IMR-90 (cell line): ENCODE results near the gene RGPD3. TPM values are rescaled to one million over a fixed set of nuclear protein-coding genes. Genes with fewer than 3 reads are reported as not detected.

ENCODE experiments used
- ATAC-seq: fragments of 200-7000 bp; cut with Tn5 transposase; 2 replicates; pipeline ENCODE4 v1.9.1; 2020; ENCODE audit warnings: low read depth, mild to moderate bottlenecking, moderate library complexity
- BruUV-seq: library from RNA; stranded (reverse); fragments of 400-500 nt; replicated peaks from 2 replicates; lab custom pipeline; 2021; lab: Mats Ljungman, UMichigan
- CTCF ChIA-PET: fragments of 300-600 bp; formaldehyde crosslinking; extraction: SDS; loops from one replicate; lab custom pipeline; 2021; ENCODE audit warnings: antibody characterized with exemption; lab: Yijun Ruan, JAX
- POLR2A ChIA-PET: fragments of 300-600 bp; sonication (Branson Sonifier 250); formaldehyde crosslinking; loops from one replicate; lab custom pipeline; 2022; ENCODE audit warnings: antibody characterized with exemption; ENCODE audit not compliant: unreplicated experiment; lab: Charles Lee
- DNase-seq: peaks from one replicate; pipeline ENCODE4 v3.0.0; 2013
- H2AFZ ChIP-seq: replicated peaks from 2 replicates; pipeline ENCODE3; 2013; ENCODE audit warnings: low read length, mild to moderate bottlenecking; ENCODE audit not compliant: poor library complexity
- H2AK5ac ChIP-seq: 2 replicates; pipeline ENCODE4 v1.6.1; 2013; ENCODE audit warnings: low read depth, low read length, inconsistent platforms
- H2AK9ac ChIP-seq: replicated peaks from 2 replicates; pipeline ENCODE3; 2013; ENCODE audit warnings: mild to moderate bottlenecking, low read depth, low read length, moderate library complexity; ENCODE audit not compliant: poor library complexity
- H2BK120ac ChIP-seq: 2 replicates; pipeline ENCODE4 v1.6.1; 2013; ENCODE audit warnings: low read depth, low read length, inconsistent platforms
- H2BK15ac ChIP-seq: 3 replicates; pipeline ENCODE4 v1.6.1; 2013; ENCODE audit warnings: low read depth, low read length, inconsistent platforms
- H2BK20ac ChIP-seq: 2 replicates; pipeline ENCODE4 v1.6.1; 2013; ENCODE audit warnings: low read depth, mild to moderate bottlenecking, inconsistent platforms, low read length, moderate library complexity
- H2BK5ac ChIP-seq: 2 replicates; pipeline ENCODE4 v1.6.1; 2013; ENCODE audit warnings: mild to moderate bottlenecking, low read depth, low read length, inconsistent platforms; ENCODE audit not compliant: poor library complexity, severe bottlenecking
- H3K14ac ChIP-seq: replicated peaks from 2 replicates; pipeline ENCODE4 v1.6.1; 2013; ENCODE audit warnings: low read depth, low read length, inconsistent platforms
- H3K18ac ChIP-seq: 2 replicates; pipeline ENCODE4 v1.6.1; 2013; ENCODE audit warnings: low read depth, low read length, control low read depth
- H3K23ac ChIP-seq: 2 replicates; pipeline ENCODE4 v1.6.1; 2013; ENCODE audit warnings: low read depth, low read length, inconsistent platforms
- H3K27ac ChIP-seq: 2 replicates; pipeline ENCODE4 v1.5.1; 2013; ENCODE audit warnings: mild to moderate bottlenecking, control low read depth, low read length; ENCODE audit not compliant: insufficient read depth
- H3K27me3 ChIP-seq: 2 replicates; pipeline ENCODE4 v1.6.1; 2013; ENCODE audit warnings: low read length; ENCODE audit not compliant: control insufficient read depth, insufficient read depth
- H3K36me3 ChIP-seq: 2 replicates; pipeline ENCODE4 v1.6.1; 2013; ENCODE audit warnings: low read length, mixed read lengths; ENCODE audit not compliant: control insufficient read depth, insufficient read depth
- H3K4ac ChIP-seq: 2 replicates; pipeline ENCODE4 v1.6.1; 2013; ENCODE audit warnings: low read depth, low read length, inconsistent platforms
- H3K4me1 ChIP-seq: 2 replicates; pipeline ENCODE4 v1.6.1; 2013; ENCODE audit warnings: low read length, mixed read lengths; ENCODE audit not compliant: control insufficient read depth, insufficient read depth
- H3K4me2 ChIP-seq: 2 replicates; pipeline ENCODE4 v1.6.1; 2013; ENCODE audit warnings: low read depth, mild to moderate bottlenecking, control low read depth, low read length, moderate library complexity
- H3K4me3 ChIP-seq: 2 replicates; pipeline ENCODE4 v1.5.1; 2013; ENCODE audit warnings: low read depth, mild to moderate bottlenecking, control low read depth, low read length, moderate library complexity; ENCODE audit not compliant: insufficient read depth
- H3K56ac ChIP-seq: 2 replicates; pipeline ENCODE4 v1.6.1; 2013; ENCODE audit warnings: low read length, inconsistent platforms; ENCODE audit not compliant: insufficient read depth; ENCODE audit errors: extremely low read depth
- H3K79me1 ChIP-seq, 2 experiments: 2 replicates each; pipeline ENCODE4 v1.6.1; 2013; ENCODE audit warnings: low read length in 2 of 2, inconsistent platforms in 1 of 2, low read depth in 1 of 2
- H3K9ac ChIP-seq: 2 replicates; pipeline ENCODE4 v1.6.1; 2013; ENCODE audit warnings: low read depth, low read length, control low read depth
- H3K9me1 ChIP-seq: 2 replicates; pipeline ENCODE4 v1.6.1; 2013; ENCODE audit warnings: low read length, inconsistent platforms; ENCODE audit not compliant: insufficient read depth
- H3K9me3 ChIP-seq: 2 replicates; pipeline ENCODE4 v1.6.1; 2013; ENCODE audit warnings: low read length; ENCODE audit not compliant: control insufficient read depth, insufficient read depth
- H4K20me1 ChIP-seq: 2 replicates; pipeline ENCODE4 v1.6.1; 2013; ENCODE audit warnings: low read length, inconsistent platforms; ENCODE audit not compliant: insufficient read depth
- H4K5ac ChIP-seq: 2 replicates; pipeline ENCODE4 v1.6.1; 2013; ENCODE audit warnings: mild to moderate bottlenecking, low read depth, low read length, control low read depth
- H4K8ac ChIP-seq, 2 experiments: 2 replicates each; pipeline ENCODE4 v1.6.1; 2013; ENCODE audit warnings: low read depth in 2 of 2, low read length in 2 of 2, control low read depth in 1 of 2, inconsistent platforms in 1 of 2
- H4K91ac ChIP-seq: 2 replicates; pipeline ENCODE4 v1.6.1; 2013; ENCODE audit warnings: low read depth, low read length, inconsistent platforms; ENCODE audit not compliant: insufficient read depth
- CHD1 ChIP-seq: IDR thresholded peaks from 2 replicates; pipeline ENCODE4 v1.6.1; 2012; ENCODE audit warnings: low read depth, low read length, improper control_type of control experiment
- RFX5 ChIP-seq: IDR thresholded peaks from 2 replicates; pipeline ENCODE4 v1.8.0; 2012; ENCODE audit warnings: low read depth, mild to moderate bottlenecking, low read length, moderate library complexity
- WGBS, 2 experiments: methylation state at CpG; one replicate each; pipeline versions ENCODE4 v1.1.5 to v1.1.7; 2013; ENCODE audit warnings: missing lambda C conversion rate in 2 of 2; ENCODE audit not compliant: insufficient read length in 1 of 2; ENCODE audit errors: extremely low coverage in 2 of 2; 5-methylcytosine and 5-hydroxymethylcytosine counted together
- dilution Hi-C: fragments of 300-500 bp; cut with HindIII; formaldehyde crosslinking; loops from one replicate; pipeline ENCODE4 v1.14.3; 2018; ENCODE audit warnings: low sequenced_read_pairs; ENCODE audit not compliant: unreplicated experiment
- in situ Hi-C: fragments of 300-500 bp; cut with MboI; formaldehyde crosslinking; loops from 3 replicates; pipeline ENCODE4 v1.14.3; 2019; ENCODE audit warnings: low sequenced_read_pairs, inconsistent platforms, mixed read lengths
- intact Hi-C: fragments of 100-400 bp; cut with micrococcal nuclease; formaldehyde crosslinking; loops from 2 replicates; pipeline ENCODE4 v1.10.0; 2022
- polyA plus RNA-seq, 3 experiments: library from polyadenylated mRNA; depleted of rRNA; stranded (reverse); fragments of >200 nt; gene quantifications; 2 replicates each; pipeline ENCODE4 v1.2.3, GENCODE V29; 2012; ENCODE audit warnings: low replicate concordance in 1 of 3
- total RNA-seq: library from RNA; depleted of rRNA; stranded (reverse); fragments of >200 nt; gene quantifications from 2 replicates; pipeline ENCODE4 v1.2.3, GENCODE V29; 2012

RGPD3 gene
- total and polyA plus RNA-seq, 2 of the 4 experiments (the other 2 are of a cell fraction) = 0.07 to 0.18 TPM

DNA sequence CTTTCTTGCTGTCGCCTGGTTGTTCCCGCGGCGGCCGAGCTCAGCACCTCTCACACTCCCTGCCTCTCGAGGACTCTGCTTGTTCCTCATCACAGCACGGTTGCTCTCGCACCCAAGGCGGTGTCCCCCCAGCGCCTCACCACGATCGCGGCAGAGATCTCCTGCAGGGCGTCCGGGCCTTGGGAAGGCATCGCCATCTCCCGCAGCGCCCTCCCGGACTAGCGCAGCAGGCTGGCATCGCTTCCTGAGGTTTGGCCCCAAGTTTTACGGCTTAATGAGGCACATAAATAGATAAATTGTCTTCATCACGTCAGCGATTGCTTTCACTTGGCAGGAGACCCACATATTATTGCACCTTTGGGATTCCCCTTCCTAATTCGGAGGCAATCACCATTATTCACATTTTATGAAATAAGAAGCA, 125.4 kb downstream of the RGPD3 start:
- Histone ChIP-seq H3K79me1 (no peaks in the 10 kb centered on the region), H4K20me1 (no peaks in the 10 kb centered on the region), H3K9ac (no peak overlapping the region), H4K8ac (no peak overlapping the region), H3K4ac (no peak overlapping the region), H2AFZ (no peak overlapping the region), H3K18ac (no peak overlapping the region), H3K9me3 (no peaks in the 10 kb centered on the region), H3K4me1 (no peaks in the 10 kb centered on the region), H2BK20ac (no peak overlapping the region), H3K9me1 (no peaks in the 10 kb centered on the region), H3K14ac (no peak overlapping the region), H3K27ac (no peak overlapping the region), H3K4me2 (no peak overlapping the region), H2BK5ac (no peak overlapping the region), H4K91ac (no peak overlapping the region), H3K4me3 (no peak overlapping the region), H2BK15ac (no peak overlapping the region), H2AK5ac (no peak overlapping the region), H3K23ac (no peak overlapping the region), H3K27me3 (no peaks in the 10 kb centered on the region), H3K36me3 (no peaks in the 10 kb centered on the region), H4K5ac (no peak overlapping the region), H2BK120ac (no peak overlapping the region), H2AK9ac (no peak overlapping the region), H3K56ac (no peak overlapping the region)
- CTCF ChIA-PET = no interaction called here
- TF ChIP-seq CHD1 (no peak), RFX5 (no peak)
- in situ Hi-C loops = no loop called here
- BruUV-seq = no TSS peak
- dilution Hi-C loops = no loop called here
- POLR2A ChIA-PET = no interaction called here
- intact Hi-C loops = no loop called here
- 86% methylated on average over 17 of the region's 25 CpGs; no CpG with 5 or more reads in 1 of the 2 experiments for WGBS, 2 experiments
- DNase-seq (no peak), ATAC-seq (no peak)
